GM19397 (cell line): ENCODE measurements around the gene RRP12.
"Not testable (repeated sequence)": the region's sequence is repeated elsewhere in the genome, so short reads cannot be mapped to it uniquely, and the experiment has no call there.

Experiments
- ATAC-seq: cut with Tn5 transposase; IDR thresholded peaks from one replicate; pipeline ENCODE4 v1.9.1; 2021; ENCODE audit warnings: mild to moderate bottlenecking, moderate library complexity; ENCODE audit not compliant: unreplicated experiment

The RRP12 gene, protein sequence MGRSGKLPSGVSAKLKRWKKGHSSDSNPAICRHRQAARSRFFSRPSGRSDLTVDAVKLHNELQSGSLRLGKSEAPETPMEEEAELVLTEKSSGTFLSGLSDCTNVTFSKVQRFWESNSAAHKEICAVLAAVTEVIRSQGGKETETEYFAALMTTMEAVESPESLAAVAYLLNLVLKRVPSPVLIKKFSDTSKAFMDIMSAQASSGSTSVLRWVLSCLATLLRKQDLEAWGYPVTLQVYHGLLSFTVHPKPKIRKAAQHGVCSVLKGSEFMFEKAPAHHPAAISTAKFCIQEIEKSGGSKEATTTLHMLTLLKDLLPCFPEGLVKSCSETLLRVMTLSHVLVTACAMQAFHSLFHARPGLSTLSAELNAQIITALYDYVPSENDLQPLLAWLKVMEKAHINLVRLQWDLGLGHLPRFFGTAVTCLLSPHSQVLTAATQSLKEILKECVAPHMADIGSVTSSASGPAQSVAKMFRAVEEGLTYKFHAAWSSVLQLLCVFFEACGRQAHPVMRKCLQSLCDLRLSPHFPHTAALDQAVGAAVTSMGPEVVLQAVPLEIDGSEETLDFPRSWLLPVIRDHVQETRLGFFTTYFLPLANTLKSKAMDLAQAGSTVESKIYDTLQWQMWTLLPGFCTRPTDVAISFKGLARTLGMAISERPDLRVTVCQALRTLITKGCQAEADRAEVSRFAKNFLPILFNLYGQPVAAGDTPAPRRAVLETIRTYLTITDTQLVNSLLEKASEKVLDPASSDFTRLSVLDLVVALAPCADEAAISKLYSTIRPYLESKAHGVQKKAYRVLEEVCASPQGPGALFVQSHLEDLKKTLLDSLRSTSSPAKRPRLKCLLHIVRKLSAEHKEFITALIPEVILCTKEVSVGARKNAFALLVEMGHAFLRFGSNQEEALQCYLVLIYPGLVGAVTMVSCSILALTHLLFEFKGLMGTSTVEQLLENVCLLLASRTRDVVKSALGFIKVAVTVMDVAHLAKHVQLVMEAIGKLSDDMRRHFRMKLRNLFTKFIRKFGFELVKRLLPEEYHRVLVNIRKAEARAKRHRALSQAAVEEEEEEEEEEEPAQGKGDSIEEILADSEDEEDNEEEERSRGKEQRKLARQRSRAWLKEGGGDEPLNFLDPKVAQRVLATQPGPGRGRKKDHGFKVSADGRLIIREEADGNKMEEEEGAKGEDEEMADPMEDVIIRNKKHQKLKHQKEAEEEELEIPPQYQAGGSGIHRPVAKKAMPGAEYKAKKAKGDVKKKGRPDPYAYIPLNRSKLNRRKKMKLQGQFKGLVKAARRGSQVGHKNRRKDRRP (N-terminal part only)

DNA sequence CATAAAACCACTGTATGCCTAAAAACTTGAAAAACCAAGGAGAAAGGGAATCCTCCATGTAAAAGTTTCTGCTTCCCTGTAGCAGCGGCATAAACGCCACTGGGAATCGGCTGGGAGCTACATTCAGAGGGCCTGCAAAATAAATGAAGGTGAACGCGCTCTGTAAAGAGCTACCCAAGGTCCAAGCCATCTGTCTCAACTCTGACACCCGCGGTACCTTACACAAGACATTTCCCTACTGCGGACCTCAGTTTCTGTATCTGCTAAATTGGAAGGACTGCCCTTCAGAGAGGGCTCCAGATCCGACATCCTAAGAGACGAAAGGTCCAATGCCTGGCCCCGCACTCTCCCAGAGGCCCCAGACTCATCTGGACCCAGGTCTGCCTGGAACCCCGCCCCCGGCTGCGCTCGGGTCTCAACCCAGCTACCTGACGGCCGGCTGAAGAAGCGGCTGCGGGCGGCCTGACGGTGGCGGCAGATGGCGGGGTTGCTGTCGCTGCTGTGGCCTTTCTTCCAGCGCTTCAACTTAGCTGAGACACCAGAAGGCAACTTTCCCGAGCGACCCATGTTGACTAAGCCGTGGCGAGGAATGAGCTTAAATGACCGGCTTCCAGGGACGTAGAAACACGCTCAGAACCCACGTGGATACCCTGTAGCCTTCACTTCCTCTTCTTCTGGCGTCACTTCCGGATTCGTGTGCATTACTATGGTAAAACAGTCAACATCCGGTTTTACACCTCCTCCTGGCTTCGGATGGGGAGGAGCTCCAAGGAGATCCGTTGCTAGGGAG, at the start of gene RRP12:
RRP12 (minus strand) TSS at position 676 of the 790 bp plus-strand sequence; CDS start at position 567, 109 bp downstream.
- peak; percentile 97 for ATAC-seq

DNA sequence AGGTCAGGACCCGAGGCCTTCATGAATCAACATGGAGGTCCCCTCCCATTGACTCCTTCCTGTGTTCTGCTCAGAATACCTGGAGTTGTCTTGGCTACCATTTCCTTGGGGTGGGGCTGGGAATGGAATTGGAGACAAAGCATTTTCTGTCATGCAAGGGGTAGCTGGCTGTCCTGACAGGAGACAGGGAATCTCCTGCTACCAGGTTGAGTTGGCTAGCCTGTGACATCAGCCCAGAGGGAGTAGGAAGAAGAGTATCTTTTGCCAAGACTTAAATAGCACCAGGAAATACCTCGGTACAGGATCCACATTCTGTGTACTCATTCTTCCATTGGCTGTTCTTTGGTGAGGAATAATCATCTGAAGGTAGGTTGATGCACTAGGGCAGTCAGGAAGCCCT, 49.7 kb upstream of the RRP12 start:
- no peak for ATAC-seq

DNA sequence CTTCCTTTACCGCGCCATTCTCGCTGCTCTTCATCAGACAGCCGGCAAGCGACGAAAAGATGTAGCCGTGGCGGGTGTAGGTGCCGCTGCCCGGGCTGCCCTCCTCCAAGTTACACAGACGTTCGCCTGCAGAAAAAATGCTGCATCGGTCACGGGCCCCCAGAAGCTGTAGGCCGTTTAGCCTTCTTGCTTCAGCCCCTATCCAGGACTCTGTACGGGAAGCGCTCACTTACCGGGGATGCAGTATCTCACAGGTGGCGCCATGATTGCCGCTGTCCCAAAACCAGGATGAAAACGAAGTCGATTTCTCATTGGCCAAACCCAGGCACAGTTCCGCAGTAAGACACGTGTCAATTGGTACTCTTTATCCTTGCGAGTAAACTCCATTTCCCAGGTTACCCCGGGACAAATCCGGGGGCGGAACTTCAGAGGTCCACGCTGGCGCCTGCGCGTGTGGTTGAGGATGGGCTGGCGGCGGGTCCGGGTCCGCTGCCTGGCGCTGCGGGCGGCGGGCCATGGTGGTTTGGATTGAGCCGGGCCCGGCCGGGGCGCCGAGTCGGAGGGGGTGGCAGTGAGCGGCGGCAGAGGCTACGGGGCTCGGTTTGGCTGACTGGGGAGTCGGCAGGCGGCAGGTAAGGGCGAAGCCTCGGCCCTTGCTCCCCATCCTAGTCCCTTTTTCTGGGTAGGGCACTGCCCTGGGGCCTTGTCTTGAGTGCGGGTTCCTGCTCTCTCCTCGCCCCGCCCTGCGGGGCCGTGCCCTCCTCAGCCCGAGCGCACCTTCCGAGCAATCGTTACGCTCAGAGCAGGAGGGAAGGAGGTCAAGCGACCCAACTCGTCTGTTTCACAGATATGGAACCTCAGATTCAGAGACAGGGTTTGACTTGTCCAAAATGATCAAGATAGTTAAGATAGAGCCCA, 44.8 kb upstream of the RRP12 start, which contains the start of the genes EXOSC1 and ZDHHC16:
EXOSC1 (minus strand) TSS at position 285 of the 918 bp plus-strand sequence; CDS start at position 264, 21 bp downstream.
ZDHHC16 (plus strand) TSS at position 454 of the 918 bp plus-strand sequence. CDS start 5,501 bp downstream, outside the sequence.
- peak; percentile 95 for ATAC-seq

DNA sequence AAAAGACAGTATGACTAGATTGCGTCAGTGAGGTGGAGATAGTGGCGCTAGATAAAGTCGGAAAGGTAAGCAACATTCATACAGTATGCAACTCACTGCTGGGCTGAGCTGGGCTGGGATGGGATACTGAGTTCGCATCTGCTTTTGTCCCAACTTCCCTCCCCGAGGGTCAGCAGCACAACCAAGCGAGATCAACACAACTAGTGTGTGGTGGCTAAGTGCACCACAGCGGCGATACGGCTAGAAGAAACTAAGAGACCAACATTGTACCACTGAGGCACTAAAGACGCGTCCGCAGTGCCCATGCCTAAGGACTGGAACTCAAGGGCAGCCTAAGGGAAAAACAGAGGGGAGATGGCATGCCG, 44.2 kb upstream of the RRP12 start:
- ATAC-seq = no peak

DNA sequence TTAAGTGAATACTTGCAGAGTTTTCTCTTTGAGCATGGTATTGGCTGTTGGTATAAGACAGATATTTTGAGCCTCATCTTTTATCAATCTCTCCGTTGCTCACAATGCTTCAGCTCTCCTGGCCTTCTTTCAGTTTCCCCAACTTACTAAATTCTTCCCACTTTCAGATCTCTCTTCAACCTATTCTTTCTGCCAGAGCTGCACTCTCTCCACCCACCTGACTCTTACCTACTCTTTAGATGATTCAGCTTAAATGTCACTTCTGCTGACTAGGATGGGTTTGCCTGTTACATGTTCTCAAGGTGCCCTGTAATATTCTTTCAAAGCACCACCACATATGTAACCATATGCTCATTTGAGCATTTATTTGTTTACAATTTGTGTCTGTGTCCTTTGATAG, 43.1 kb upstream of the RRP12 start:
- no peak for ATAC-seq

DNA sequence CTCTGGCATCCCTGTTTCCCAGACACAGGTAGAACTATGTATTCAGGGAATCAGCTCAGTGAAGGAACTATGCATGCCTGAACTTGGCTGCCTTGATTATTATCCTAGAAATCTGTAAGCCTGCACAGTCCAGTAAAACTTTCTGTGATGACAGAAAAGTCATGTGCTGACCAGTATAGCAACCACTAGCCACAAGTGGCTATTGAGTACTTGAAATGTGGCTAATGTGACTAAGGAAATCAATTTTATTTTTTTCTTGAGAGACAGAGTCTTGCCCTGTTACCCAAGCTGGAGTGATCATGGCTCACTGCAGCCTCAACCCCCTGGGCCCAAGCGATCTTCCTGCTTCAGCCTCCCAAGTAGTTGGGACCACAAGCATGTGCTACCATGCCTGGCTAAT, 41.1 kb upstream of the RRP12 start:
- ATAC-seq = no peak

DNA sequence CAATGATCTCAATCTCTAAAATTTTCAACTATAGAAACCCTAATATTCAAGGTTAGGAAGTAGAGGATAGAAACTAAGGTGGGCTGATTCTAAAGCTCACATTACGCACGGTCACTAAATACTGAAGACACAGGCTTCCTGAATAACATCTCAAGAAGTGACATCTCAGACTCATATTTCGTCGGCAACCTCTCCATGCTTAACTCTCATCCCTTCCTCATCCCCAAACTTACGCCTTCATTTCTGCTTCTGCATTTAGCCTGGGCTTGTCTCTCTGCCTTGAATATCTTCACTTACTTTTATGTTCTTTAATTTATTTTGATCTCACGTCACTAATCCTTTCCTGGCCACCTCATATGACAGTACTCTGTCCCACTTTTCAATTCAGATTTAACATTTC, 34.1 kb upstream of the RRP12 start:
- no peak for ATAC-seq

DNA sequence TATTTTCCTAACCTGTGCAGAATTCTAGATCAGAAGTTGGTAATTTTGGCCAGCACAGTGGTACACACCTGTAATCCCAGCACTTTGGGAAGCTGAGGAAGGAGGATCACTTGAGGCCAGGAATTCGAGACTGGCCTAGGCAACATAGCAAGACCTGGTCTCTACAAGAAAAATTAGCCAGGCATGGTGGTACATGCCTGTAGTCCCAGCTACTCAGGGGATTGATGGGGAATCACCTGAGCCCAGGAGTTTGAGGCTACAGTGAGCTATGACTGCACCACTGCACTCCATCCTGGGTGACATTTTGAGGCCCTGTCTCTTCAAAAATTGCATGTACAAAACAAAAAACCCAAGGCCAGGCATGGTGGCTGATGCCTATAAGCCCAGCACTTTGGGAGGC, 33.4 kb upstream of the RRP12 start:
- ATAC-seq = no peak

DNA sequence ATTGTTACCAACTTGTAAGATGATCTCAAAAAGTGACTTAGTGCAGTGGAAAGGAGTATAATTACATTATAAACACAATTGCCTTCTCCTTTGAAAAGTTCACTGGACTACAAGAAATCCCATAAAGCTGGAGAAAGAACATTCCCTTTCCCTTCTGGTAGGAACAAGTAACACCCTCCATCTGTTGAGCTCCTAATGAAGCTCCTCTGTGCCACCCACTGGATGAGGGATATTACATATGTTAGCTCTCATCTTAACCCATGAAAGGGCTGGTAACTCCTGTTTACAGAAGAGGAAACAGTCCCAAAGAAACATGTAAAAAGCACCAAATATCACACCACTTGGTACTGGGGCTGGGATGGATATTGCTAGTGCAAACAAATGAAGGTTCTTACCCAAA, 32.9 kb upstream of the RRP12 start:
- ATAC-seq = no peak

DNA sequence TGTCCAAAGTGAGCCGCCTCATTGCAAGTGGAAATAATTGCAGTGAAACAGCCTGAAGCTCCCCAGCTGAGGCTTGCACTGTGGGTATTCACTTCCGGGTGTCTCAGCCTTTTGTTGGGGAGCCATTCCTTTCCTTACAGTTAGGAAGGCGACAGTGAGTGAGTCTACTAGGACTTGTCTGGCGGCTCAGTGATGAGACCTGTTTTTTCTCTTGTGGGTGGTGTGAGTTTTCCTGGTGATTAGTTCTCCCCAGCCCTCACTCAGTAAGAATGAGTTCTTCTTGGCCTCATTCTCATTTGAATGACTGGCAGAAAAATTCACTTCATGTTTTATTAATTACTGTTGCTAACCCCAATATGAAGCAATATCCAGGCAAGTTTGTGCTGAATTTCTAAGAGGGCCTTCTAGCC, 27.4 kb upstream of the RRP12 start:
- no peak for ATAC-seq

DNA sequence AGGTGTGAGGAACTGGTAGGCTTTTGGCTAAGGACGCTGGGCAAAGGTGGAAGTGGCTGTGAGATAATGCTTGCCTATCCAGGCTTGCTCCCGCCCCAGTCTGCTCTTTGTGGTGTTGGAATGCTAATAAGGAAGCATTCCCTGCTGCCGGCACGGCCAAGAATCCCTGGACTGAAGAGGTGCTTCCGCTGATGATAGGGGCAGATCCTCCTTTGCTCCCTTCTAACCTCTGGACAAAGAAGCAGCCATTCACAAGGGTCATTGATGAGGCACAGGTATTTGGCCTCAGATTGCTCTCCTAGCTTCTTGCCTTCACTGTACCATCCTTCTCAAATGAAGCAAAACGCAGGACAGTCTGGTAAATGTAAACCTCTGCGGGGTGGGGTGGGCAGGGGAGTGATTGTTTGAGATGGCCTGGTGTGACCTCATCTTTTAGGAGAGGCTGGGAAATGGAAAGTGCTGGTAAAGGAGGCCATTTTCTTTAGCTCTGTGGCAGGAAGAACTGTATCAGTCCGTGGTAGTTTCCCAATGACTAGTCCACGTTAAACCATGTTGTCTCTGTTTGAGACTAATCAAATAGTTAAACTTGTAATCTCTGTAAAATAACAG, 26.5 kb upstream of the RRP12 start:
- no peak for ATAC-seq

DNA sequence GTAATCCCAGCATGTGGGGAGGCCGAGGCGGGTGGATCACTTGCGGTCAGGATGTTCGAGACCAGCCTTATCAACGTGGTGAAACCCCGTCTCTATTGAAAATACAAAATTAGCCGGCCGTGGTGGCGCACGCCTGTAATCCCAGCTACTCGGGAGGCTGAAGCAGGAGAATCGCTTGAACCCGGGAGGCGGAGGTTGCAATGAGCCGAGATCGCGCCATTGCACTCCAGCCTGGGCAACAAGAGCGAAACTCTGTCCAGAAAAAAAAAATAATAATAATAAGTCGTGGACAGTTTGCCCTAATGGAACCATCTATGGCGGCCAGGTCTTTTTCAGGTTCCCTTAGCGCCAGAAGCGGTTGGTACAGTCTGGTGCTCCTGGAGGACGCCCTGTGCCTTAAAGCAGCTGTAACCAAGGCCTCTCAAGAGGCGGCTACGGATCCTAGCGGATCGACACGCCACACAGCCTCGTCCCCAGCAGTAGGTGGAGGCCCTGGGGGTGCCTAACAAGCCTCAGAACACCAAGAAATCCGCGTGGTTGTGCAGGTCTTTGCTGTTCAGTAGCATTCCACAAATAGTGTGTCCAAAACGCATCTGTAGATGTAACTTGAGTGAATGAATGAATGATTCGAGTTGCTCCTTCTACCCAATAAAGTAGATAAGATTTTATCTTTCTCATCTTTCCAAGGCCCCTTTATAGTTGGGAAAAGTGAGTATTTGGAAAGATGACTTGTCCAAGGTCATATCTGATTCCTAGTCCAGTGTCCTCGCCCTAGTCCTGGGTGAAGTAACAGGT, 25.8 kb upstream of the RRP12 start:
- ATAC-seq = no peak

DNA sequence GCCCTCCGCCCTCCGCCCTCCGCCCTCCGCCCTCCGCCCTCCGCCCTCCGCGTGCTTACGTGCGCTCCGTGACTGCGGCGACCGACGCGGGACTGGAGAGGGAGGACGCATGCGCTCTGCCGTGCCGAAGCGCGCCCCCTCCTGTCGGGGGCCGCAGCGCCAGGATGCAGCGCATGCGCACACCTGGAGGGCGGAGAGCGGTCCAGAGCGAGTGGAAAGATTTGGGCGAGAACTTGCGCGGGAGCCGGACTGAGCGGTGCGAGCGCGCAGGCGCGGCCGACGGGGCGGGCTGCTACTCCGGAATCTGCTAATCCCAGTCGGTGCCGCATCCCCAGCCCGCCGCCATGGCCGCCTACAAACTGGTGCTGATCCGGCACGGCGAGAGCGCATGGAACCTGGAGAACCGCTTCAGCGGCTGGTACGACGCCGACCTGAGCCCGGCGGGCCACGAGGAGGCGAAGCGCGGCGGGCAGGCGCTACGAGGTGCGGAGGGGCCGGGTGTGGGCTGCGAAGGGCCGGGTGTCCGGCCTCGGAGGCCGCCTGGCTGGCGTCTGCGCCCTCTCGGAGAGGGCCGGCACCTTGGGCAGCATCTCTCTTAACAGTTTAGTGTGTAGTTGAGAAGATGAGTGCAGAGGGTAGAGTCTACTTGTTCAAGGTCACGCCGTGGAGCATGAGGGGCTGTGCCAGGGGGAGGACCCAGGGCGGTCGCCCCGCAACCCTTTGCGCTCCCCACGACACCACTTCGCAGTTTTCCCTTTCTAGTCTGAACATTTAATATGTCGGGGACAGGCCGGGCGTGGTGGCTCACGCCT, 25.0 kb upstream of the RRP12 start, which contains the start of gene PGAM1:
PGAM1 (plus strand) TSS at position 228 of the 812 bp plus-strand sequence; CDS start at position 345, 117 bp downstream.
- peak; percentile 90 for ATAC-seq

DNA sequence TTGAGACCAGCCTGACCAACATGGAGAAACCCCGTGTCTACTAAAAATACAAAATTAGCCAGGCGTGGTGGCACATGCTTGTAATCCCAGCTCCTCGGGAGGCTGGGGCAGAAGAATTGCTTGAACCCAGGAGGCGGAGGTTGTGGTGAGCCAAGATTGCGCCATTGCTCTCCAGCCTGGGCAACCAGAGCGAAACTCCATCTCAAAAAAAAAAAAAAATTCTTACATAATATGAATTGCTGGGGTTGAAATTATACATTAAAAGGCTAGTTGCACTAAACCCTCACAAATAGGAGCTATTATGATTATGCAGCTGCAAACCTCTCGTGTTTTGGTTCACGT, 22.6 kb upstream of the RRP12 start:
- ATAC-seq = not testable (repeated sequence)

DNA sequence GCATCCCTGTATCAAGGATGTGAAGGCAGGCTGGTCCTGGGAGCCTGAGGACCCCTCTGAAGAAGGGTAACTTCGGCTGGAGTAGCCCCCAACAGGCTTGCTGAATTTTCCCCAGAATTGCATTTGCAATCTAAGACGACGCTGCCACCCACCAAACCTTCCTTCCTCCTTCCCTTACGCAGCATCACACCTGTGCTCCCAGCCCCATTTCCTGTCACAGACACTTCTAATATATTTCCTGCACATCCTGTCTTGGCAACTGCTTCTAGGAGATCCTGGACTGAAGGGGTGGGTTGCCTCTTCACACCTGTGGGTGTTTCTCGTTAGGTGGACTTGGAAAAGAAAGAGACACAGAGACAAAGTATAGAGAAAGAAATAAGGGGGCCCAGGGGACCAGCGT, 15.4 kb upstream of the RRP12 start:
- no peak for ATAC-seq

DNA sequence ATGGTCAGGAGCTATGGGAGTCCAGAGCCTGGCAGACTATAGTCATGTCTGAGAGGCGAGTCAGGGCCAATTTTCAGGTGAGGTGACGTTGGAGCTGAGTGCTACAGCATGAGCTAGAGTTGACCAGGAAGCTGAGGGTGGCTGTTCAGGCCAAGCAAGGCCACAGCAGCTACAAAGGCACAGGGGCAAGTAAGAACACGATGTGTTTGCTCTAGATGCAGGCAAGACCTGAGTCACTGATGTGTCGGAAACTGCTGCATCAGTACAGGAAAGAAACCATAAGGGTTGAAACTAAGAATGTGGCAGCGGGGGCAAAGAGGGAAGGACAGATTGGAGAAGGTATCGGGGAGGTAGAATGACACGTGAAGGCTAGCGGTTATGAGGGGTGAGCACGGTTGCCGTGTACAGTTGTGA, 11.8 kb upstream of the RRP12 start:
- no peak for ATAC-seq

DNA sequence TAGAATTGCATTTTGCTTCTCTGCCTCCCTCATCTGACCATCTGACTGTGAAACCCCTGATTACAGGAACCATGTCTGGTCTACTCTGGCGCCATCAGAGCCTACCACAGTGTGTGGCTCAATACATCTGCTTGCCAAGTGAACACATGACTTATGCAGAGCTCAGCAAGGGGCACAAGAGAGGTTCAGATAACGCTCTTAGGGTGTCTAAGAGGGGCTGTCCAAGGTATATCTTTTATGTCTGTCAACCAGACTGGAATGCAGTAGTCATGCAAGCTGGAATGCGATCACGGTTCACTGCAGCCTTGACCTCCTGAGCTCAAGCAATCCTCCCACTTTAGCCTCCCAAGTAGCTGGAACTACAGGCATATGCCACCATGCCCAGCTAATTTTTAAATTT, 10.3 kb upstream of the RRP12 start:
- ATAC-seq = no peak
